WTC11 (cell line): Measurements from ENCODE around the gene CYP27C1.

Source experiments
- CTCF ChIP-seq: fragments of 200-600 bp; IDR thresholded peaks from 2 replicates; pipeline ENCODE4 v1.8.0; 2022; ENCODE audit warnings: antibody characterized with exemption
- ELF4 ChIP-seq: sonication (generic); formaldehyde crosslinking; IDR thresholded peaks from 2 replicates; pipeline ENCODE4 v1.8.1; 2022; ENCODE audit warnings: low read depth, mild to moderate bottlenecking, moderate library complexity, missing genetic modification reagents
- ESRRA ChIP-seq: sonication (generic); formaldehyde crosslinking; IDR thresholded peaks from 2 replicates; pipeline ENCODE4 v1.8.1; 2022; ENCODE audit warnings: mild to moderate bottlenecking, missing genetic modification reagents, borderline replicate concordance
- MAX ChIP-seq: sonication (generic); formaldehyde crosslinking; IDR thresholded peaks from 2 replicates; pipeline ENCODE4 v1.8.0; 2022; ENCODE audit warnings: mild to moderate bottlenecking, missing genetic modification reagents
- TP53 ChIP-seq: sonication (generic); formaldehyde crosslinking; IDR thresholded peaks from 2 replicates; pipeline ENCODE4 v1.8.1; 2023; ENCODE audit warnings: mild to moderate bottlenecking, missing genetic modification reagents
- USF1 ChIP-seq: sonication (generic); formaldehyde crosslinking; IDR thresholded peaks from 2 replicates; pipeline ENCODE4 v1.8.0; 2022; ENCODE audit warnings: mild to moderate bottlenecking, missing genetic modification reagents
- ZNF423 ChIP-seq: fragments of 250-450 bp; sonication (Bioruptor Pico); IDR thresholded peaks from 2 replicates; pipeline ENCODE4 v2.1.2; 2022; ENCODE audit warnings: mild to moderate bottlenecking, moderate library complexity
- TF ChIP-seq, protein P1 (sequence below): sonication (generic); formaldehyde crosslinking; IDR thresholded peaks from 2 replicates; pipeline ENCODE4 v1.8.1; 2022; ENCODE audit warnings: low read depth, mild to moderate bottlenecking, moderate library complexity, missing genetic modification reagents, borderline replicate concordance

DNA sequence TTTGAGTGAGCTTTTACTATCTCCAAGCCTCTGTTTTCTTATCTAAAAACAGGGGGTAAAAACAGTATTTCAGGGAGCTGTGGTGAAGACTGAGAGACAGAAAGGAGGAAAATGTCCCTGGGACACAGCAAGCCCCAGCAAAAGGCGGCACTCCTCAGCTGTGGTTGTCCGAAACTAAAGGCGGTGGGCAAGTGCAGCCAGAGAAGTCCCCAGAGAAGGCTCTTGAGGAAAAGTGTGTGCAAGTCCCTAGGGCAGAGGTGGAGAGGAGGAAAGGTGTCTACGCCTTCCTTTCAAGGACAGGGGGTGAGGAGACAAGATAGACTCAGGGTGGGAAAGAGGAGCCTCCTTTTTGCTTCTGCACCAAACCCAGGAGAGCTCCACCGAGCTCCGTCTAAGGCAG, 45.5 kb downstream of the CYP27C1 start:
- TF ChIP-seq CTCF (no peak), USF1 (CRISPR knock-in tag) (no peak), MAX (CRISPR knock-in tag) (no peak), ESRRA (CRISPR knock-in tag) (no peak), ZNF423 (CRISPR knock-in tag) (no peak), TP53 (CRISPR knock-in tag) (no peak), ELF4 (CRISPR knock-in tag) (no peak)
- TF ChIP-seq, protein P1, sequence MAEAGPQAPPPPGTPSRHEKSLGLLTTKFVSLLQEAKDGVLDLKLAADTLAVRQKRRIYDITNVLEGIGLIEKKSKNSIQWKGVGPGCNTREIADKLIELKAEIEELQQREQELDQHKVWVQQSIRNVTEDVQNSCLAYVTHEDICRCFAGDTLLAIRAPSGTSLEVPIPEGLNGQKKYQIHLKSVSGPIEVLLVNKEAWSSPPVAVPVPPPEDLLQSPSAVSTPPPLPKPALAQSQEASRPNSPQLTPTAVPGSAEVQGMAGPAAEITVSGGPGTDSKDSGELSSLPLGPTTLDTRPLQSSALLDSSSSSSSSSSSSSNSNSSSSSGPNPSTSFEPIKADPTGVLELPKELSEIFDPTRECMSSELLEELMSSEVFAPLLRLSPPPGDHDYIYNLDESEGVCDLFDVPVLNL (CRISPR knock-in tag), result no peak
